HG02678 (cell line): ENCODE results near the gene EPAS1.

Source experiments
- ATAC-seq: cut with Tn5 transposase; IDR thresholded peaks from one replicate; pipeline ENCODE4 v1.9.1; 2021; ENCODE audit warnings: mild to moderate bottlenecking, moderate library complexity; ENCODE audit not compliant: unreplicated experiment

The EPAS1 gene

GRCh38 chr2:46318579-46319460 lies 21.6 kb downstream of the EPAS1 start:
- ATAC-seq = no peak

GRCh38 chr2:46319711-46320110 lies 22.5 kb downstream of the EPAS1 start:
- no peak for ATAC-seq

GRCh38 chr2:46320141-46320567 lies 22.9 kb downstream of the EPAS1 start:
- no peak for ATAC-seq

GRCh38 chr2:46323730-46324129 lies 26.5 kb downstream of the EPAS1 start:
- no peak for ATAC-seq

GRCh38 chr2:46325182-46325928 lies 28.1 kb downstream of the EPAS1 start:
- no peak for ATAC-seq

- no peak for ATAC-seq
Measured at GRCh38 chr2:46326231-46326980, 29.2 kb downstream of the EPAS1 start.

- ATAC-seq = no peak
Measured at GRCh38 chr2:46327627-46328026, 30.4 kb downstream of the EPAS1 start.

- ATAC-seq = no peak
Measured at GRCh38 chr2:46328291-46328690, 31.1 kb downstream of the EPAS1 start.

- no peak for ATAC-seq
Measured at GRCh38 chr2:46328829-46329228, 31.6 kb downstream of the EPAS1 start.

GRCh38 chr2:46329340-46329739 lies 32.1 kb downstream of the EPAS1 start:
- no peak for ATAC-seq

- ATAC-seq = no peak
Measured at GRCh38 chr2:46329803-46330775, 32.9 kb downstream of the EPAS1 start.

- no peak for ATAC-seq
Measured at GRCh38 chr2:46331109-46331766, 34.0 kb downstream of the EPAS1 start.

- ATAC-seq = no peak
Measured at GRCh38 chr2:46332686-46333281, 35.6 kb downstream of the EPAS1 start.

- no peak for ATAC-seq
Measured at GRCh38 chr2:46333912-46334311, 36.7 kb downstream of the EPAS1 start.

GRCh38 chr2:46334389-46335271 lies 37.4 kb downstream of the EPAS1 start:
- ATAC-seq = no peak

GRCh38 chr2:46335391-46336282 lies 38.4 kb downstream of the EPAS1 start:
- ATAC-seq = no peak

GRCh38 chr2:46336283-46336959 lies 39.2 kb downstream of the EPAS1 start:
- no peak for ATAC-seq
